HEK293T (cell line): ENCODE data around the gene MEGF8.

Source experiments
- CTCF ChIA-PET: fragments of 350-600 bp; formaldehyde crosslinking; extraction: SDS; loops from one replicate; lab custom pipeline; 2021; ENCODE audit warnings: antibody characterized with exemption, inconsistent platforms; lab: Yijun Ruan, JAX
- POLR2A ChIA-PET: fragments of 350-600 bp; formaldehyde crosslinking; extraction: SDS; loops from one replicate; lab custom pipeline; 2020; ENCODE audit warnings: antibody characterized with exemption, inconsistent platforms; lab: Yijun Ruan, JAX
- DNase-seq: peaks from one replicate; pipeline ENCODE4 v3.0.0; 2012; ENCODE audit warnings: mixed read lengths; ENCODE audit errors: extremely low spot score
- ARNT ChIP-seq: fragments of 450-650 bp; IDR thresholded peaks from 2 replicates; pipeline ENCODE4 v1.6.1; 2017; ENCODE audit warnings: mild to moderate bottlenecking
- BHLHE40 ChIP-seq: fragments of 450-650 bp; IDR thresholded peaks from 2 replicates; pipeline ENCODE4 v1.6.1; 2016; ENCODE audit warnings: mild to moderate bottlenecking, moderate library complexity, borderline replicate concordance
- CTBP1 ChIP-seq: fragments of 450-650 bp; IDR thresholded peaks from 2 replicates; pipeline ENCODE4 v1.6.1; 2016; ENCODE audit warnings: borderline replicate concordance
- ELF4 ChIP-seq: fragments of 450-650 bp; IDR thresholded peaks from 2 replicates; pipeline ENCODE4 v1.6.1; 2017; ENCODE audit warnings: antibody characterized with exemption
- FOXA1 ChIP-seq: fragments of 450-650 bp; IDR thresholded peaks from 2 replicates; pipeline ENCODE4 v1.6.1; 2016; ENCODE audit warnings: mild to moderate bottlenecking
- FOXK2 ChIP-seq: fragments of 450-650 bp; IDR thresholded peaks from 2 replicates; pipeline ENCODE4 v1.6.1; 2016; ENCODE audit warnings: mild to moderate bottlenecking
- FOXM1 ChIP-seq: fragments of 450-650 bp; IDR thresholded peaks from 2 replicates; pipeline ENCODE4 v1.6.1; 2017; ENCODE audit warnings: mild to moderate bottlenecking, borderline replicate concordance
- HDGF ChIP-seq: fragments of 450-650 bp; IDR thresholded peaks from 2 replicates; pipeline ENCODE4 v1.6.1; 2017; ENCODE audit warnings: antibody characterized with exemption, borderline replicate concordance
- L3MBTL2 ChIP-seq: fragments of 450-650 bp; conservative IDR thresholded peaks from 2 replicates; pipeline ENCODE4 v1.6.1; 2016; ENCODE audit warnings: mild to moderate bottlenecking
- LEF1 ChIP-seq: fragments of 450-650 bp; IDR thresholded peaks from 2 replicates; pipeline ENCODE4 v1.6.1; 2017; ENCODE audit warnings: mild to moderate bottlenecking, borderline replicate concordance
- NFRKB ChIP-seq: fragments of 450-650 bp; IDR thresholded peaks from 2 replicates; pipeline ENCODE4 v1.6.1; 2016; ENCODE audit warnings: mild to moderate bottlenecking, moderate library complexity
- PKNOX1 ChIP-seq: fragments of 450-650 bp; IDR thresholded peaks from 2 replicates; pipeline ENCODE4 v1.6.1; 2016
- SP1 ChIP-seq: fragments of 450-650 bp; IDR thresholded peaks from 2 replicates; pipeline ENCODE4 v1.6.1; 2017
- SUZ12 ChIP-seq: fragments of 450-650 bp; IDR thresholded peaks from 2 replicates; pipeline ENCODE4 v1.6.1; 2016; ENCODE audit warnings: mild to moderate bottlenecking
- TARDBP ChIP-seq: fragments of 450-650 bp; IDR thresholded peaks from 2 replicates; pipeline ENCODE4 v1.6.1; 2016
- ZNF384 ChIP-seq: fragments of 450-650 bp; IDR thresholded peaks from 2 replicates; pipeline ENCODE4 v1.6.1; 2016

The MEGF8 gene

GRCh38 chr19:42285988-42286348, 39.5 kb upstream of the MEGF8 start:
- ChIA-PET POLR2A (interaction anchor here (1.7 kb wide), 1 partner anchor 43 kb away, joined by 6 read pairs; no protein-coding TSS in a partner anchor), CTCF (no interaction called here)
- no peak for DNase-seq
- TF ChIP-seq HDGF (no peak), SP1 (no peak), TARDBP (no peak), CTBP1 (no peak), ELF4 (no peak), ARNT (no peak), BHLHE40 (no peak), FOXM1 (no peak), SUZ12 (no peak), LEF1 (no peak), FOXA1 (no peak), PKNOX1 (no peak), L3MBTL2 (no peak), NFRKB (no peak), ZNF384 (no peak), FOXK2 (no peak)

- no peak for TF ChIP-seq CTBP1
- no peak for TF ChIP-seq LEF1
- TF ChIP-seq ZNF384, result no peak
- no peak for TF ChIP-seq L3MBTL2
- TF ChIP-seq FOXM1, result no peak
- no peak for TF ChIP-seq ELF4
- ChIA-PET CTCF (no interaction called here), POLR2A (interaction anchor here (1.7 kb wide), 1 partner anchor 43 kb away, joined by 6 read pairs; no protein-coding TSS in a partner anchor)
- DNase-seq, result no peak
These were observed 39.0 kb upstream of the MEGF8 start for GRCh38 chr19:42286349-42287016.

GRCh38 chr19:42287017-42287826, 38.2 kb upstream of the MEGF8 start:
- POLR2A ChIA-PET, result interaction anchor here (1.7 kb wide), 1 partner anchor 44 kb away, joined by 6 read pairs; no protein-coding TSS in a partner anchor
- CTCF ChIA-PET, result interaction anchor here (0.6 kb wide), 1 partner anchor 17 kb away, joined by 3 read pairs; no protein-coding TSS in a partner anchor
- no peak for TF ChIP-seq CTBP1
- no peak for TF ChIP-seq FOXK2
- TF ChIP-seq FOXA1, result no peak
- TF ChIP-seq ZNF384, result no peak
- no peak for TF ChIP-seq HDGF
- TF ChIP-seq BHLHE40, result no peak
- no peak for TF ChIP-seq L3MBTL2
- TF ChIP-seq SP1, result no peak

GRCh38 chr19:42287827-42288107, 37.7 kb upstream of the MEGF8 start:
- DNase-seq, result no peak
- ChIA-PET POLR2A (interaction anchor here (1.7 kb wide), 1 partner anchor 44 kb away, joined by 6 read pairs; no protein-coding TSS in a partner anchor), CTCF (interaction anchor here (0.6 kb wide), 1 partner anchor 16 kb away, joined by 3 read pairs; no protein-coding TSS in a partner anchor)
- no peak for TF ChIP-seq ELF4
- TF ChIP-seq NFRKB, result no peak
- no peak for TF ChIP-seq SUZ12
- no peak for TF ChIP-seq BHLHE40
- TF ChIP-seq LEF1, result no peak
- no peak for TF ChIP-seq ARNT
- TF ChIP-seq FOXA1, result no peak
- TF ChIP-seq CTBP1, result no peak
- no peak for TF ChIP-seq SP1
- no peak for TF ChIP-seq ZNF384
- TF ChIP-seq FOXM1, result no peak
- TF ChIP-seq HDGF, result no peak
- TF ChIP-seq TARDBP, result no peak
- no peak for TF ChIP-seq L3MBTL2
- TF ChIP-seq FOXK2, result no peak
- no peak for TF ChIP-seq PKNOX1

More at GRCh38 chr19:42287017-42287826, 38.2 kb upstream of the MEGF8 start:
- DNase-seq, result no peak

GRCh38 chr19:42288387-42288786, 37.0 kb upstream of the MEGF8 start:
- no peak for DNase-seq
- CTCF ChIA-PET, result no interaction called here
- POLR2A ChIA-PET, result no interaction called here
- TF ChIP-seq SP1, result no peak
- no peak for TF ChIP-seq L3MBTL2
- no peak for TF ChIP-seq SUZ12
- no peak for TF ChIP-seq ARNT
- no peak for TF ChIP-seq ELF4
- no peak for TF ChIP-seq NFRKB
- TF ChIP-seq FOXA1, result no peak
- TF ChIP-seq PKNOX1, result no peak
- no peak for TF ChIP-seq FOXK2
- no peak for TF ChIP-seq LEF1
- no peak for TF ChIP-seq CTBP1
- no peak for TF ChIP-seq TARDBP
- TF ChIP-seq BHLHE40, result no peak
- TF ChIP-seq ZNF384, result no peak
- no peak for TF ChIP-seq HDGF
